NCI-H1417 (cell line): ENCODE measurements around the gene MRPL48.
A peak's percentile ranks its signal among the peaks of the same experiment; 100 is the strongest.
"Not testable (repeated sequence)": the region's sequence is repeated elsewhere in the genome, so short reads cannot be mapped to it uniquely, and the experiment has no call there.

ENCODE experiments used
- DNase-seq, 3 experiments: peaks; one replicate each; lab custom pipeline; 2025; lab: John Stamatoyannopoulos, UW

Gene MRPL48

DNA sequence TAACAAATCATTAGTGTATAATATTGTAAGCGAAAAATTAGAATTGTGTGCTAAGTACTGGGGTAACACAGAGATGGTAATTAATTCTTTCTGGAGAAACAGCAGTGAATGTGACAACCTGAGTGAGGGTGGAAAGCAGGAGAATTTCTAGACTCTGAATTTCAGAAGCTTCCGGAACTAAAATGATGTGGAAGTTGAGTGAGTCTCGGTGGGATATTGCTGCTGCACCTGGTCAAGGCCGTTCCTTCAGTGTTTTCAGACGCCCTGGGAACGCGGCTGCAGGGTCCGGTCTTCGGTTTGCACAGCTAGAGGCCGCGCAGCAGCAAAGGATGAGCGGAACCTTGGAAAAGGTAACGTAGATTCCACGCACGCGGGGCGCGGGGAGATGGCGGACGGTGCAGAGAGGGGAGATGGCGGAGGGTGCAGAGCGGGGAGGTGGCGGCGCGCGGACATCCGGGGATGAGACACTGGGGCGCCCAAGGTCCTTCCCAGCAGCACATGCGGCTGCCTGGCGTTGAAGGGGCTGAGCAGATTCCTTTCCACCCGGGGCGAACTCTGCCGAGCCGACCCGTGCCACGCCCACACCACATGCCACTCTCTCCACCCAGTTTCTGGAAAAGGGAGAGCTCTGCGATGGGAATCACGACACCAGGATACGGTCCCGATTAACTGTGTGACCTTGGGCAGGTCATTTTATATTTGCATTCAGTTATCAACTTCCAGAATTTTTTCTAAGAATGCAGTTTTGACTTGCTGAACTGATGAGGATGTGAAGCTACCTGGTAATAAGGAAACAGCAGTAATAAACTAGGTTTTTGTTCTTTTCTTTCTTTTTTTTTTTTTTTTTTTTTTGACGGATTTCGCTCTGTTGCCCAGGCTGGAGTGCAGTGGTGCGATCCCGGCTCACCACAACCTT is at the start of gene MRPL48:
TSS of gene MRPL48 (plus strand) at position 232 of the 916 bp plus-strand sequence. CDS start at position 330, 98 bp downstream.
- DNase-seq: peak; percentile 91 to 99 (median 95)

DNA sequence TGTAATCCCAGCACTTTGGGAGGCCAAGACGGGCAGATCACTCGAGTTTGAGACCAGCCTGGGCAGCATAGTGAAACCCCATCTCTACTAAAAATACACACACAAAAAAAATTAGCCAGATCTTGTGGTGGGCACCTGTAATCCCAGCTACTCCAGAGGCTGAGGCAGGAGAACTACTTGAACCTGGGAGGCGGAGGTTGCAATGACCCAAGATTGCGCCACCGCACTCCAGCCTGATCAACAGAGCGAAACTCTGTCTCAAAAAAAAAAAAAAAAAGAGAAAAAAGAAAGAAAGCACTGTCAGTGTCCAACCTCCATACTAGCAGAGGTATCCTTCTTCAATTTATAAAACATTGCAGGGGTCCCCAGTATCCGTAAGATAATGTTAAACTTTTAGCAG is 44.6 kb upstream of the MRPL48 start:
- DNase-seq: no peak

DNA sequence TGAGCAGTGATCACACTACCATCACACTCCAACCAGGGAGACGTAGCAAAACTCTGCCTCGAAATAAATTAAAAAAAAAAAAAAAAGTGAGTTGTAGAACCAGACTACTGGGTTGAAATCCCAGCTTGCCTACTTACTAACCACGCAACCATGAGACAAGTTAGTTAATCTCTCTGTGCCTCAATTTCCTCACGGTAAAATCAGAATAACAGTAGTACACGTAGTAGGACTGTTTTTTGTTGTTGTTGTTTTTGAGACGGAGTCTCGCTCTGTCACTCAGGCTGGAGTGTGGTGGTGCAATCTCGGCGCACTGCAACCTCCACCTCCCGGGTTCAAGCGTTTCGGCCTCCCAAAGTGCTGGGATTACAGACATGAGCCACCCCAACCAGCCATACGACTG is 41.0 kb upstream of the MRPL48 start:
- DNase-seq: no peak

DNA sequence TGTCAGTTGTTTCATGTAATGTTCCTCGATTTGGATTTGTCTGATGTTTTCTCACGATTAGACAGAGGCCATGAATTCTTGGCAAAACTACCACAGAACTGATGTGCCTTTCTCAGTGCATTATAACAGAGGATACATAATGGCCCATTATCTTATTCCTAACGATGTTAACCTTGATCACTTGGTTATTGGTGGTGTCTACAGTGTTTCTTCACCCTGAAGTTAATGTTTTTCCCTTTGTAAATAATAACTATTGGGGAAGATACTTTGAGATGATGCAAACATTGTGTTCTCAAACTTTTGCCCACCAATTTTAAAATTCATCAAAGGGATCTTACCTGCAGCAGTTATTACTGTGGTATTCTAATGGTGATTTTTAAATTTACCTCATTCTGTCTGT is 39.9 kb upstream of the MRPL48 start:
- DNase-seq: no peak

DNA sequence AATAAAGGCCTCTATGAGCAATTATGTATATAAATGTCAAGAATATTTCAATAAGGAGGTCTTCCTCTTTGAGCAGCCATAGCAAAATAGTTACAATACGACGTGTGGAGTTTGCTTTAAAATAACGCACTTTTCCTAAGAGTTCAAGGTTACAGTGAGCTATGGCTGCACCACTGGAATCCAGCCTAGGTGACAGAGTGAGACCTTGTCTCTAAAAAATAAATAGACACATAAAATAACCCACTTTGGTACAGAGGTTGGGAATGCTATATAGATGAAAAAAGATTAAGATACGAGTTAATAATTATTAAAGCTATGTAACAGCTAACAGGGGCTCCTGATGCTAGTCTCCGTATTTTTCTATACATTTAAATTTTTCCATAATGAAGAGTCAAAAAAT is 39.4 kb upstream of the MRPL48 start:
- no peak for DNase-seq

DNA sequence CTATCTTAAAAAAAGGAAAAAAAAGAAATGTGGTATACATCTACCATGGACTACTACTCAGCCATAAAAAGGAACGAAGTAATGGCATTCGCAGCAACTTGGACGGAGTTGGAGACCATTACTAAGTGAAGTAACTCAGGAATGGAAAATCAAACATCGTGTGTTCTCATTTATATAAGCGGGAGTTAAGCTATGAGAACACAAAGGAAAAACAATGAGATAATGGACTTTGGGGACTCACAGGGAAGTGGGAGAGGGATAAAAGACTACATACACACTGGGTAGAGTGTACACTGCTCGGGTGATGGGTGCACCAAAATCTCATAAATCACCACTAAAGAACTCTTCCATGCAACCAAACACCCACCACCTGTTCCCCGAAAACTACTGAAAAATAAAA is 38.6 kb upstream of the MRPL48 start:
- DNase-seq: no peak

DNA sequence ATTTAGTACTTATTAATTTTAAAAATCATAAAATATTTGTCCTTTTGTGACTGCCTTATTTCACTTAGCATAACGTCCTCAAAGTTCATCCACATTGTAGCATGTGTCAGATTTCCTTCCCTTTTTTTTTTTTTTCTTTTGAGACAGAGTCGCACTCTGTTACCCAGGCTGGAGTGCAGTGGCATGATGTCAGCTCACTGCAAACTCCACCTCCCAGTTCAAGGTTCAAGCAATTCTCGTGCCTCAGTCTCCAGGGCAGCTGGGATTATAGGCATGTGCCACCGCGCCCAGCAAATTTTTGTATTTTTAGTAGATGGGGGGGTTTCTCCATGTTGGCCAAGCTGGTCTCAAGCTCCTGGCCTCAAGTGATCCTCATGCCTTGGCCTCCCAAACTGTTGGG is 37.4 kb upstream of the MRPL48 start:
- DNase-seq: no peak

DNA sequence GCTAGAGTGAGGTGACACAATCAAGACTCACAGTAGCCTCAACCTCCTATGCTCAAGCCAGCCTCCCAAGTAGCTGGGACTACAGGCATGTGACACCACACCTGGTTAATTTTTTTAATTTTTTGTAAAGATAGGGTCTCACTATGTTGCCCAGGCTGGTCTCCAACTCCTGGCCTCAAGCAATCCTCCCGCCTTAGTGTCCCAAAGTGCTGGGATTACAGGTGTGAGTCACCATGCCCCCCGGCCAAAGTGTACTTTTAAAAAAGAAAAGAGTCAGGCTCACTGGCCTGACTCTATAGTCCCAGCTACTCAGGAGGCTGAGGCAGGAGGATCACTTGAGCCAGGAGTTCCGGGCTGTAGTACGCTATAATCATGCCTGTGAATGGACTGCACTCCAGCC is 36.8 kb upstream of the MRPL48 start:
- not testable (repeated sequence) for DNase-seq

DNA sequence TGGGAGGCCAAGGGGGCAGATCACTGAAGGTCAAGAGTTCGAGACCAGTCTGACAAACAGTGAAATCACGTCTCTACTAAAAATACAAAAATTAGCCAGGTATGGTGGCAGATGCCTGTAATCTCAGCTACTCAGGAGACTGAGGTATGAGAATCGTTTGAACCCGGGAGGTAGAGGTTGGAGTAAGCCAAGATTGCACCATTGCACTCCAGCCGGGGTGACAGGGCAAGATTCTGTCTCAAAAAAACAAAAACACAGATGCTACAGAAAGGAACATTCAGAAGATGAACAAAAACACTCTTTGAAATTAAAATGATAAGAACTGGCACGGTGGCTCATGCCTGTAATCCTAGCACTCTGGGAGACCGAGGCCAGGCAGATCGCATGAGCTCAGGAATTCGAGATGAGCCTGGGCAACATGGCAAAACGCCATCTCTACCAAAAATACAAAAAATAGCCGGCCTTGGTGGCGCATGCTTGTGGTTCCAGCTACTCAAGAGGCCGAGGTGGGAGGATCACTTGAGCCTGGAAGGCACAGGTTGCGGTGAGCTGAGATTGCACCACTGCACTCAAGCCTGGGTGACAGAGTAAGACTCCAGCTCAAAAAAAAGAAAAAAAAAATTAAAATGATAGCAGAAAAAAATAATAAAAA is 35.3 kb upstream of the MRPL48 start:
- DNase-seq: no peak

DNA sequence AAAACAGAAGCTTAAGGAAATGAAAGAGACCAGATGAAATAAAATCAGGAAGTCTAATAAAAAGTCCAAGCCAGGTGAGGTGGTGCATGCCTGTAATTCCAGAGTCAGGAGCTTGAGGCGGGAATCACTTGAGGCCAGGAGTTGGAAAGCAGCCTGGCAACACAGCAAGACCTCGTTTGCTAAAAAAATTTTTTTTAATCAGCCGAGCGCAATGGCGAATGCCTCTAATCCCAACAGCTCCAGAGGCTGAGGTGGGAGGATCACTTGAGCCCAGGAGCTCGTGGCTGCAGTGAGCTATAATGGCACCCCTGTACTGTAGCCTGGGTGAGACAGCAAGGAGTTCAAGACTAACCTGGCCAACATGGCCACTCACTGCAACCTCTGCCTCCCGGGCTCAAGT is 34.8 kb upstream of the MRPL48 start:
- DNase-seq: no peak

DNA sequence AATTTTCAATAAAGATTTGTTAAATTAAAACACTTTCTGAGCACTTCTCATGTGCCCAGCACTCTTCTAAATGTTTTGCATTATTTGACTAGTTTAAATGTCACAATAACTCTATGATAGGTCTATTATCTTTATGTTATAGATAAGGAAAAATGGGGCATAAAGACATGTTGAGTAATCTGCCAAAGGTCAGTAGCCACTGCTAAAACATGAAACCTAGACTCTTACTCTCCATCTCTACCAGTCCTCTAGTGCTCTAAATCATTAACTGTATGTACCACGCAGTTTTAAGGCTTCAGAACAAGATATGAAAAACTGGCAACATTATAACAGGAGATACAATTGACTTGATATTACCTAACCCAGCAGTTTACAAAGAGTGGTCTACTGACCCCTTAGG is 33.7 kb upstream of the MRPL48 start:
- no peak for DNase-seq

DNA sequence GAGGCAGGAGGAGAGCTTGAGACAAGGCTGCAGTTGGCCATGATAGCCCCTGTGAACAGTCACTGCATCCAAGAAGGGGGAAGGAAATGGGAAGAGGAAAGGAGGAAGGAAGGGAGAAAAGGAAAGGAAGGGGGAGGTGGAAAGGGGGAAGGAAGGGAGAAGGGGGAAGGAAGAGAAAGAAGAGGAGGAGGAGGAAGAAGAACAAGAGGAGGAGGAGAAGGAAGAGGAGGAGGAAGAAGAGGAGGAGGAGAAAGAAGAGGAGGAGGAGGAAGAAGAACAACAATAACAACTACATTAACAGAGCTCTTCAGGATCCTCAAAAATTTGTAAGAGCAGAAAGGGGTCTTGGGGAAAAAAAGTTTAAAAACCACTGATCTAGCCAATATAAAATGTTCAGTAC is 32.0 kb upstream of the MRPL48 start:
- no peak for DNase-seq

DNA sequence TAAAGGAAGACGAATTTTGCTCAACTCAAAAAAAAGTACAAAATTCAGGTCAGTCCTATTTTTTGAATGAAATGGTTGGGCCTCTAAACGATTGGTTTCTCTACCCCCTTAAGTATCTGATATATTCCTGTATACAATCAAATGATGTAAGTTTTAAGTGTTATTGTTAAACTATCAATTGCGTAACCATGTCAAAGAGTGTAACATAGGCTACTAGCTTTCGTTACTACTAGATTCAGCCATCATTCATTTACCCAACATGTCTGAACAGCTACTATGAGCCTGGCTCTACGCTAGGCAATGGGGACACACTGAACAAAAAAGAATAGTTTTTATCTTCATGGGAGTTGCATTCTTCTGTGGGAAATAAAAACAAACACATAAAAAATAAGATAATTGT is 30.1 kb upstream of the MRPL48 start:
- DNase-seq: no peak

DNA sequence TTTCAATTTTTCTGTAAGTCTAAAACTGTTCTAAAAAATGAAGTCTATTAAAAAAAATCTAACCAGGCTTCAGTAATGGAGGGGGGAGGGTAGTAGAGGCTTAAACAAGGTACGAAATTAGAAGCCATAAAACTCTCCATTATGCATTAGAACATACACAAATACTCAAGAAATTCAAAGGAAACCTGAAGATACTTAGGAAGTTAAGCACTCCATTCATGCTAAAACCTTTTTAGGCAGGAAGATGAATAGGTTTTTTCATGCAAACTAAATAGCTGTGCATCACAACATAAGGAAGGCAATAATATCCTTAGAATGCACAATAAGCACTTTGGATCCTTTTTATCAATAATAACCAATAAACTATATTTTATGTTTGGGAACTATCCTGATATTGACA is 29.2 kb upstream of the MRPL48 start:
- no peak for DNase-seq

DNA sequence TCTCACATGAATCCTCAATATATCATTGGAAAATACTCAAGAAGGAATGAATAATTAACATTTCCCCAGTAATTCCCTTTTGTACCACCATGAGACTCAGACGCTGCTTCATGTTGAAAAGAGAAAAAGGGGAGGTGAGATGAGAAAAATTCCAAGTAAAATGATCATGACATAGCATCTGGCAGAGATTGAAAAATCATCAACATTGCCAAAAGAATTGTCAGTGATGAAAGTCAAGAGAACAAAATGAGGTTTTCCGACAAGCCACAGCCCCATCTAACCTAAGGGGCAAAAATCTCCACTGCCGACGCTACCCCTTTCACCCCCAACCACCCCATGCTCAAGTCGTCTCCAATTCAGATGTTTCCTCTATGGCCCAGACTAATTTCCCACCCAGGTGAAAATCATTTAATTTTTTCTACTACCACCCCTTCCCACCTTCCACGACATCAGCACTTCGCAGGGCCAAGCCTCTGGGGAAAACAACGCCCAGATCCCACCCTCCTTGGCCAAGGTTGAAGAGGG is 28.0 kb upstream of the MRPL48 start:
- peak in 1 of 3 experiments; percentile 62 for DNase-seq

DNA sequence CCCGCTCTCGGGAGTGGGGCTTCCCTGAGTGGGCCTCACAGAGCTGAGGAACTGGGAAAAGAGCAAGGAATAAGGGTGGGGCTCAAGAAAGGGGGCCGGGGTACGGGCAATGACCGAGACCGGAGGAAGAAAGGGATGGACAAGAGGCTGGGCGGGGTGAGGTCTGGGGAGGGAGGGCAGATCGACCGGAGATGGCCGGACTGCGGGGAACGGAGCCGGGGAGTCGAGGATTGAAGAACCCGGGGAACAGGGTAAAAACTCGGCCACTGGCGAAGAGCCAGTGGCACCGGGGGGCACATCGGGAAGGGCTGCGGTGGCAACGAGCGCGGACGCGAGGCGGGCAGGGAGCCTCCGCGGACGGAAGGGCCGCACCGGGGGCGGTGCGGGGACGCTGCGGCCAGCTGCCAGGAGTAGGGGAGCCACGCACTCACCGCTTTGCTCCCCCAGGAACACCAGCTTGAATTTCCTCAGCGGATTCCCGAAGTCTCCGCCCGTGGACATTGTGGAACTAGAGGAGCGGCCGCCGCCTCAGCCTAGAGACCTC is 27.5 kb upstream of the MRPL48 start:
- peak; percentile 25 to 82 (median 81) for DNase-seq

DNA sequence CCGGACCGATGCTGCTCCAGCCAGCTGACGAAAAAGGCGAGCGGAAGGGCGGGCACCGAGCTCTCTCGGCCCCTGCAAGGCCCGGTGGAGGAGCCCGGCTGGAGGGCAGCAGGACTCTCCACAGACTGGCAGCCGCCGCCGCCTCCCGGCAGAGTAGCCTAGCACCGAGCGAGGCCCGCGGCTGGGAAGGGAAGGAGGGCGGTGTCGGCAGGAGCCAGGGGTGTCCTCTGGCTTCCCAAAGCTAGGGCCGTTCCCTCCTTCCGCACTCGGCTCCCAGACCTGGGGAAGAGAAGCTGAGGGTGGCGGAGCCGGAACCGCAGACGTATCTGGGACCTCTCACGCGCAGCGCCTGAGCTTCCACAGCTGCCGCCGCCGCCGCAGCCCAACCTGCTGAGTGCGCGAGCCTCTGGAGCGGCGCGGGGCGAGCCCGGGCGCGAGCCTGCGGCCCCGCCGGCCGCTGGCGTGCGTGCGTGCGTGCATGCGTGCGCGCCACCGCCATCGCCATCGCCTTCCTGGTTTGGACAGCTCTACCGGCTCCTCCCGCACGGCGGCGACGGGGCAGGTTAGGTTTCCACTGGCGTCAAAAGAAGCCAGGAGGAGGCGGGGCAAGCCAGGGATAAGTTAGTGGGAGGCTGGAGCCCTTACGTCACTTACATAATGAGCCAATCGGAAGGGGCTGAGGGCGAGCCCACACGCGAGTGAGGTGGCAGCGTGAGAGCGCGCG is 26.8 kb upstream of the MRPL48 start, which contains the start of gene RAB6A:
TSS of gene RAB6A (minus strand) at position 396 of the 724 bp plus-strand sequence. CDS start 439 bp downstream, outside the sequence.
- peak; percentile 98 to 100 (median 100) for DNase-seq

DNA sequence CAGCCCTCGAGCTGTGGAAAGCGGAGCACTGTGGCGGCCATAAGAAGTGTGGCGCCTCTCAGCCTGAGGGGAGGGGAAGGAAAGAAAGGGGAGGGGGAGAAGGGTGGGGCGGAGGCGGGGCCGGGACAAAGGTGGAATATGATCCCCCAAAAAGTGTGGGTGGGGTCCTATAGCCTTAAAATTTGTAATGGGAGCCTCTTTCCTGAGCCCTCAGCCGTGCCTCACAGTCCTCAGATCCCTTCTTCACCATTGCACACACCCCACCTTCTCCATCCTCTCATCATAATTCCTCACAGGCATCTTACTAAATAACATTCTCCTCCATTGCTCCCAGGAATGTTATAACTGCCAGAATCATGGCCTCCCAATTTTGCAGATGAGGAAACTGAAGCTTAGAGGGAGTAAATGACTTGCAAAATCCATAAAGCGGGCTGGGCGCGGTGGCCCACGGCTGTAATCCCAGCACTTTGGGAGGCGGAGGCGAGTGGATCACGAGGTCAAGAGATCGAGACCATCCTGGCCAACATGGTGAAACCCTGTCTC is 26.2 kb upstream of the MRPL48 start:
- no peak for DNase-seq

DNA sequence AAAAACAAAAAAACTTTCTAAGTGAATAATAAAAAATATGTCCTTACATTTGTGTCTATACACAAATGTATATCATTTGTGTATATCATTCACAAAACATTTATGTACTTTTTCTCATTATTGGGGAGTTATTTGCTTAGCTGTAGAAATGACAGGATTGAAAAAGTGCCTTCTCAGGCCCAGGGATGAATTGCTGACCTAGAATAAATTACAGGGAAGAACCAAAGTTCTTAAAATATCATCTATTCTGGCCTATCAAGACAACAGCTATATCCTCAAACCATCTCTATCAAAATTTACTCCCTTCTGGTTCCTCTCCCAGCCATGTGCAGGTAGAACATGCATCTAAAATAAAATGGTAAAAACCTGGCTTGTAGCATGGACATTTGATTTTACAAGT is 24.9 kb upstream of the MRPL48 start:
- DNase-seq: no peak

DNA sequence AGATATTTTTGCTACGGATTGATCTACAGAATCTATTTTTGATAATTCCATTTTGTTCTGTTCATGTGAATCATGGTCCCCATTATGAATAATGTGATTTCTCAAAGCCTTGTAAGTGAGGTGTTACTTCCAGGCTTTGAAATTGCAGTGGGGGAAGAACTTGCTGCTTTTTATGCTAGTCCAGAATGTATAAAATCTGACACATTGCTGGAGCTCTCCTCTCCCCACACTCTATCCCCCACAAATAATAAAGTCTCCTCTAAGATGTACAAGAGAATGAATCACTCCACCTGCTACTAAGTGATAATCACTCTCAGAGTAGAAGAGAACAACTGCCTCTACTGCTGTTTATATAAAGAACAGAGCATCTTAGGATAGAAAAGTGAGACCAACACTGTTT is 20.9 kb upstream of the MRPL48 start:
- DNase-seq: no peak

DNA sequence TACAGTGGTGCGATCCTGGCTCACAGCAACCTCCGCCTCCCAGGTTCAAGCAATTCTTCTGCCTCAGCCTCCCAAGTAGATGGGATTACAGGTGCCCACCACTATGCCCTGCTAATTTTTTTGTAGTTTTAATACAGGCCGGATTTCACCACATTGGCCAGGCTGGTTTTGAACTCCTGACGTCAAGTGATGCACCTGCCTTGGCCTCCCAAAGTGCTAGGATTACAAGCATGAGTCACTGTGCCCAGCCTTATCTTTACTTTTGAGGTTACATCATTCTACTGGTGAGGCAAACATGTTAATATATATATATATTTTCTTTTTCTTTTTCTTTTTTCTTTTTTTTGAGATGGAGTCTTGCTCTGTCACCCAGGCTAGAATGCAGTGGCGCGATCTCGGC is 16.9 kb upstream of the MRPL48 start:
- DNase-seq: not testable (repeated sequence)
